HG03103 (cell line): ENCODE results near the gene RELCH.

Experiments
- ATAC-seq: cut with Tn5 transposase; IDR thresholded peaks from one replicate; pipeline ENCODE4 v1.9.1; 2021; ENCODE audit warnings: low read depth; ENCODE audit not compliant: unreplicated experiment

RELCH gene

DNA sequence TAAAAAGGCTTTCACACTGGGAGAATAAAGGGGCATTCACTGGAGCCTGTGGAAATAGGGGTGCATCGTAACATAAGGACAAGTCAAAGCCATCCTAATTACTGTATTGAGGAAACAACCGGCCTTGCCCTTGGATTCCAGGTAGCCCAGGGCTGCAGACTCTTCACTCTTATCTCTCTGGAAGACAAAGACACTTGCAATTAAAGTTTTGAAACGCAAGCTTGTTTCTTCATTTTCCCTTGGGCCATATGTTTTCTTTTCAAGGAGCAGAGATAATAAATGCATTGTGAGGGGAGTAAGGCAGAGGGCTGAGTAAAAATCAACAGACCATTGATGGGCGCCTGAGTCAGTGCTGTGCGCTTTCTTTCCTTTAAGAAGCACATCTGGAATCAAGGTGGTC lies 149.6 kb downstream of the RELCH start:
- no peak for ATAC-seq

DNA sequence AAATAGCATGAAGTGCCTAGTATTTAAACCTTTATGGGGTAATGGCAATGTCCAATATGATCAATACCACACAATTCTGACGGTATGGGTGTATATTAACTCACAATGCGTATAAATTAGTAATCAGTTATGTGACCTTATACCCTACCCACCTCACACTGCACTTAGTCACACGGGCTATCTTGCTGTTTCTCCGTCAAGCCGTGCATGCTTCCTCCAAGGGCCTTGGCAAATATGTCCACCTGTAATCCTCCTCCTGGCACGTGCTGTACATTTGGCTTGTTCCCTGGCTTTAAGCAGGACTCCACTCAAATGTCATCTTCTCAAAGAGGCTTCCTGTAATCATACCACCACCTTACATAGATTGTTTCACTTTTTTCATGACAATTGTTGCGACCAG lies 150.3 kb downstream of the RELCH start:
- no peak for ATAC-seq

DNA sequence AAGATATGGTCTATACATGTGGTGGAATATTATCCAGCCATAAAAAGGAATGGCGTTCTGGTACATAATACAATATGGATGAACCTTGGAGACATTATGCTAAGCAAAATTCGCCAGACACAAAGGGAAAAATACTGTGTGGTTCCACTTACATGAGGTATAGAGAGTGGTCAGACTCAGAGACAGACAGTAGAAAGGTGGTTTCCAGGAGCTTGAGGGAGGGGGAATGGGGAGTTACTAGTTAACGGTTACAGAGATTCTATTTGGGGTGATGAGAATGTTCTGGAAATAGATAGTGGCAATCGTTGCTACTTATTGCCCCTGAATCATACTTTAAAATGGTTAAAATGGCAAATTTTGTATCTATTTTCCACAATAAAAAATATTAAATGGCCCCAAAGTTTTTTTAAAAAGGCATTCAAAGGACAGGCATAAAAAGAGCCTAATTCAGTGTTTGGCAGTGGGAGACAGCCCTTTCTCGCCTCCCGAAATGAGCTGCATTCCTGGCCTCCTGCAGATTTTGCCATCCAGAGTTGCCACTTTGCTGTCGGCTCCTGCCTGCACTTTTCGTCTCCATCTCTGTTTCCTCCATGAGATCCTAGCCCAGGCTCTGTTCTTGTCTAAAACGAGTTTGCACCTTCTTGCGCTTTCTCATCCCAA lies 151.5 kb downstream of the RELCH start:
- no peak for ATAC-seq

DNA sequence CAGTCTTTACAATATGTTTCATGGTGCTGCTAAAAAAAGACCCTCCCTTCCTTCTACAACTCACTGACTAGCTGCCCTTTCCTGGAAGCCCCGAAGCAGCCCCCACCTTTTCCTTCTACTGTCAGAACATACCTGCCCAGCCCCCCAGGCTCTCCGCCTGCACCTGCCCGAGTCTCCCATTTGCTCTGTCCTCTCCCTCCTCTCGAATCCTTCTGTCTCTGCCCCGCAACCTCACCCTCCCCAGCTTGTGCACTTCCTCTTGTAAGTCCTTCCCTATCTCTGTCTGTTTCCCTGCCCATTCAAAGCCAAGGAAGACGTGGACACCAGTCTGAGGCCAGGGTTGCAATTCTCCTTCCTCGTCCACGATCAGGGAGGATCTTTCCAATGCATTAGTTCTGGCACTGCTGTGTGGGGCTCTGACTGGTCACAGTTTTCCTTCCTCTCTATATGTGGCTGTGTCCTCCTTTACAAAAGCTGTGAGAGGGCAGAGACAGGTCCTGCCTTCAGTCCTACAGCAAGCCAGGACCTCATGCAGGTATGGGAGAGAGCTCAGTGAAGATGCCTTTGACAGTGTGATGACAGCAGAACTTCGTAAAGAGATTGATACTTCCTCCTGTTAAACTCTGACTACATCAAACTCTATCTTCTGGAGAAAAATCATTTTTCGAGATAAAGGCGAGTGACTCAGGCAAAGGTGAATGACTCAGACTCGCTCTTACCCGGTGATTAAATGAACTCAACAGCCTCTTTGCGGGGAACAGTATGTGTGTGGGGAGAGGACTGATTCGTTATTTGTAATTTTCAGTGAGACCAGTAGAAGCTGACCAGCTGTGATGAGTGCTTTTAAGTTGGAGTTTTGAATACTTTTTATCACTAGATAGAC lies 152.3 kb downstream of the RELCH start:
- ATAC-seq: no peak

DNA sequence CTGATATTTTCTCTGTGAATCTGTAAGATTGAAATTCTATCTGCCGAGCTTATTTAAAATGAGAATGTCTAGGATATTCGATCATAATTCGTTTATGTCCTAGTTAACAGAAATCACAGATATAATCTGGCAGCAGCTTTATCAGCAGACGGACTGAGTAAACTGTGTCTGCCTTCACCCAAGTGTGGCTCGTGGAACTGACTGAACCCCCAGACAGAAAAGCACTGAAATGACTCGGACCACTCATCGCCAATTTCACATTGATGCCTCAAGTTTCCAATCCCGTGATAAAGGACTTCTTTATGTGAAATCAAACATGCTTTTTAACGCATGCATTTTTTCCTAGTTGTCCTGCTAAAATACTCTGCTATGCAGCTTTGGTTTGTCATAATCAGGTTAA lies 153.9 kb downstream of the RELCH start:
- no peak for ATAC-seq

DNA sequence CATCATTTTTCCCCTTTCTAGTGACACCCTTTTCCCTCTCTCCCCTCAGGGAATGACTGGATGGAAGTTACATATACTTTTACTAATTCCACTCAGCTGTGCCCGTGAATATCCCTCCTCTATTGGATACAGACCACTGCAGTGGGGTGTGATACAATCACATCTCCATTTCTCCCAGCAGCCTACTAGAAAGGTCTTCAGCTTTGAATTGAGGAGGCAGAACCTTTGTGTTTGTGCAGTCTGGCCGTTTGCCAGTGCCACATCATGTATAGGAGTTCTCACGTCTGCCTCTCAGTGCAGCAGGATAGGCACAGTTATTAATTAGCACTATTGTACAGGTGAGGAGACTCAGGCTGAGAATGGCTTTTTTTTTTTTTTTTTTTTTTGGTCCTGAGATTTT lies 154.4 kb downstream of the RELCH start:
- ATAC-seq: no peak

DNA sequence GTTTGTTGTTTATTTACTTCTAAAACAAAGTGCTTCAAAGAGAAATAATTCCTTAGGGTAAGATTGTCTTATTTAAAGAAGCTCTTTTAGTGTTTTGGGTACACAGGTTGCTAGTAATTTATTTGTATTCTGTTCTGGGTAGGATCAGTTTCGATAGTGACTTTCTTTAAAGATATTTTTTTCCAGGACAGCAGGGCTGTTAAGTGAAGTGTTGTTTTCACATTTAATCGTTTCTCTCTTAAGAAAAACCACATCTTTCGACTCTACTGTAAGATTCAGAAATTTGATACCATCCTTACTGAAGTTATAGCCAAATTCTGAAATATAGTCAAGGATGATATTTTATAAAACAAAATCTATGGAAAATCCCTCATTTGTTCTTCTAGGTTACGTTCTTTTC lies 155.8 kb downstream of the RELCH start:
- ATAC-seq: no peak

DNA sequence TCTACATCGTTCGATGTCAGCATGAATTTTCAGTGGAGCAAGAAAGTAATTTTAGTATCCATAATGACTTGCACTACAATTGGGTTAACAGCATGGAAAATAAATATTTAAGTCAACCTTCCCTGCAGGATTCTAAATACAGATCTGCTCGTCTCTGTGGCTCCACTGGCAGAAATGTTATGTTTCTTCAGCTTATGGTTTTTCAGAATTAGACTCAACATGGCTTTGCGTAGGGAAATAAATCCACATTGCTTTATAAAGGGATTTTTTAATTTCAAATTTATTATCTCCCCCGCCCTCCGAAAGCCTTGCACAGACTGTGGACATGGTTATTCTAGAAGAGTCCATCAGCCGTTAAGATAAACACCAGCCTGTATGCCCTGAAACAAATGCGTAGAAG lies 156.3 kb downstream of the RELCH start:
- no peak for ATAC-seq

DNA sequence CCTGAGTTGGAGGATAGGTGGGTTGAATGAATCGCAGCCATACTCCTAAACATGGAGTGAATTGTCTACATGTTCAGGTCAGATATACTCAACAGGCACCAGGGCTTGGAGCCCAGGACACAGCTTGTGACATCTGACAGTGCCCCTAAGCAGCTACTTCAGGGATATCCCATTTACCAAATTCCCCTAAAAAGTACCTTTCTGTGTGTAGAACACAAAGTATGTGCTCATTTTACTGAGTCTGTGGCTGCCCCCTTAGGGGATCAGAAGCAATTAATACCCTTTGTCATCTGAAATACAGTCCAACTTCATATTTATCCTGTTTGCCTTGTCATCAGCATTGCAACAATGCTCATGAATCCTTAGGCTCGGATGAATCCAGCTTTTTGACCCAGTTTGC lies 158.9 kb downstream of the RELCH start:
- no peak for ATAC-seq

DNA sequence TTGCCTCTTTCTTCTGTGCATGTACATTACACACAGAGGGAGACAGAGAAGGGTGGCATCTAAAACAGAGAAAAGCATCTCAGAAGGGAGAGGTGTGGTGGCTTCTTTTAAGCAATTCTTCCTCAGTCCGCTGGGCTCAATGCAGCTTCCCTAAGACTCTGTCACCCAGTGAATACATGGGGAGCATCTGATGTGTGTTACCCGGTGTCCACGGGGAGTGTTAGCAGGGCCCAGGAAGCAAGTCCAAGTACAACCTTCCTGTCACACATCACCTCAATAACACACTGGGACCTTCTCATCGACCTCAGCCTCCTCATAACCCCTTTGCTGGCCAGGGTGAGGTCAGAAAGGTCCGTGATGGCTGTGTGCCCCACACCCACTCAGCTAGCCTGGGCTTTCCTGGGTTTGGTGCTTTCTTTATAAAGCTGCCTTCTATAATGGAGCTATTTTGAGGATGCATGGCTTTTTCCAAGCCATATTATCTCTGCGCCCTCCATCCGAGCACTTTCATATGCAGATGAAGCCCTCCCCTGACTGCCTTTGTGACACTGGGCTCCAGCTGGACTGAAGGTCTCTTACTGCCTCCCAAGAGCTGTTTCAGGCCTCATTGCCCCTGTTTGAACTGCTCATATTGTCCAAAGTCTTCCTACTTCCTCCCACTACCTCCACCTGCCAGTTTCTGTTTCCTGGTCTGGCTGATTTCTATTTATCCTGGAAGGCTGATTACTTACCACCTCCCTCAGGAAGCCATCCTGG lies 159.5 kb downstream of the RELCH start:
- no peak for ATAC-seq

DNA sequence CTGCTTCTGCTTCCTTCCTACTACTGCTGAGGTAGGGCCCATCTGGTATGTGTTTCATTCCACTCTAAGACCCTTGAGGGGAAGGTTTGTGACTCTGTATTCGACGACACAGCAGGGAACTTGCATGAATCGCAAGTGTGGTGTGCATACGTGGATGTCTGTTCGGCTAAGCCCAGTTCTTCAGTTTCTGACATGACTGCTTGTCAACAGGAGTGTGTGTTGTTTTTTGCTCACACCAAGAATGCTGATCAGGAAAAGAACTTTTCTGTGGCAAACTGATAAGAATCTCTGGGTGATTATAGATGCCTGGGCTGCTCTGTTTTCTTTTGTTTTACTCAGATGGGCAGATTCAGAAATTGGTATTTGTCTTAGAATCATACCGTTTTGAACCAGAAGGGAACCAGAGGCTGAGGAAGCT lies 160.0 kb downstream of the RELCH start:
- no peak for ATAC-seq

DNA sequence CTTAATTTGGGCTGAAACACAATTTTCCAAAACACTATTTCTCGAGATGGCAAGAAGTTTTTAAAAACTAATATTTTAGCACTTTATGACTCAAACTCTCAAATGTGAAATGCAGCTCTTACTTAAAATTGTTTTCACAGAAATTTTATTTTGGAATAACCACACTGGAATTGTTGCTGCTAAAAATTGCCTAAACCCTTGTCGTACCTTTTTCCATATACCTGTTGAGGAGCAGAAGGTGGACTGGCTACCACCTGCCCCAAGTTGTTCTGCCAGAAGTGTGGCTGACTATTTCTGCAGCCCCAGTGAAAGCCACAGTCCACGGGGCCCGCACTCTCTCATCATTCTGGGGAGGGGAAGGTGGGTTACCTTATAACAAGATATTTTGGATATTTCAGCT lies 161.4 kb downstream of the RELCH start:
- ATAC-seq: no peak

DNA sequence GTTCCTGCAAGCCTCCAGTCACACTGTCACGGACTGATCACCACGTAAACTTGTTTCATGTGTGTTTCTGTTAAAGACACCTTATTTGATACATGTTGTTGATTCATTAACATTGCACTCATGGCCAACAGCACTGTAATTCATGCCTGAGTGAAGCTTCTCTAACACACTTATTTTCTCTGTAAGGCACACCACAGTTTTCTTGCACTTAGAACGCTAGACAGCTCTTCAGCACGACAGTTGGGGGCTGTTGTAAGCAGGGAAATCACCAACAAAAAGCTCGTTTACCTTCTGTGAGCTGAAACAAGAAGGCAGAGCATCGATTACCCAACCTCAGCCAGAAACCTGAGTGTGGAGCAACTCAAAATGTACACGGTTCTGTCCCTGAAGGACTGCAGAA lies 166.1 kb downstream of the RELCH start:
- ATAC-seq: no peak

DNA sequence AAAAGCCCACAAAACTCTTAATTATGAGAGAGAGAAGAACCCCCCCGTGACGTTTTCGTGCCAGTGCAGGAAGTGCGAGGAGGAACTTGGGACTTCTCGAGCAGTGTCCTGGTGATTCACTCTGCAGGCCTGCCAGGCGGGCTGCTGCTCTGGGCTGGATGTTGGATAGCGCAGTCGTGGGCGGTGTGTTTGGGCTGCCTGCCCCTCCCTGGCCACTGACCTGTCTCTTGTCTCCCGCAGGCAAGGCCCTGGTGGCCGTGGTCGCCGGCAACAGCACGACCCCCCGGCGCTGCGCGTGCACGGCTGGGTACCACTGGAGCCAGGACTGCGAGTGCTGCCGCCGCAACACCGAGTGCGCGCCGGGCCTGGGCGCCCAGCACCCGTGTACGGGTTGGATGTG lies 167.1 kb downstream of the RELCH start:
- no peak for ATAC-seq

DNA sequence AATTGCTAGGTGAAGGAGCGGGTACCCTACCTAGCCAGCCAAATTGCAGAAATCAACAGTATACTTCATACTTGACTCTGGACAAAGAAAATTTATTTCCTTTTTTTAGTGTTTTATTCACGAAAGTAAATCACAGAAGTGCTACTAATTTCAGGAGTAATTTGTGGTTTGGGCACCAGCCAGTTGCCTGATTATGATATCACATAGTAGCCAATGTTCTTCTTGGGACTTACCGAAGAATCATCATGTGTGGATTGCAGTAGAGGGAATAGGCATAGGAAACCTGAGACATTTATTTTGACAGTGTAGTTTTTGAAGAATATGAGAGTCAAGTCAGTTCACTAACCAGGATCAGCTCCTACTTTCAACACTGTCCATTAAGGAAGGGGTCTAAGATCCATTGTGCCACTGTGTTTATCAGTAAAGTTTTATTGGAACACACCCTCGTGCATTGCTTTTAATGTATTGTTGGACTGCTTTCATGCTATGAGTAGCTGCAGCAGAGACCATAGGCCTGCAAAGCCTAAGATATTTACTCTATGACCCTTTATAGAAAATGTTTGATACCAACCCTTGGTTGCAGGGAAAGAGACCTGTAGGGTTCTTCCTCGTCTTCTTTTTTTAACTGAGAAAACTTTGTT lies 170.1 kb downstream of the RELCH start:
- ATAC-seq: no peak
